HG02610 (cell line): ENCODE results near the gene ELMO1.

Experiments used
- ATAC-seq: cut with Tn5 transposase; IDR thresholded peaks from one replicate; pipeline ENCODE4 v1.9.1; 2021; ENCODE audit warnings: mild to moderate bottlenecking, moderate library complexity; ENCODE audit not compliant: unreplicated experiment

ELMO1 gene

GRCh38 chr7:36870625-36871354 lies 577.9 kb downstream of the ELMO1 start:
- no peak for ATAC-seq

- ATAC-seq = no peak
Observed at GRCh38 chr7:36868727-36869411, 579.8 kb downstream of the ELMO1 start.

- ATAC-seq = no peak
Observed at GRCh38 chr7:36865019-36865418, 583.6 kb downstream of the ELMO1 start.

DNA sequence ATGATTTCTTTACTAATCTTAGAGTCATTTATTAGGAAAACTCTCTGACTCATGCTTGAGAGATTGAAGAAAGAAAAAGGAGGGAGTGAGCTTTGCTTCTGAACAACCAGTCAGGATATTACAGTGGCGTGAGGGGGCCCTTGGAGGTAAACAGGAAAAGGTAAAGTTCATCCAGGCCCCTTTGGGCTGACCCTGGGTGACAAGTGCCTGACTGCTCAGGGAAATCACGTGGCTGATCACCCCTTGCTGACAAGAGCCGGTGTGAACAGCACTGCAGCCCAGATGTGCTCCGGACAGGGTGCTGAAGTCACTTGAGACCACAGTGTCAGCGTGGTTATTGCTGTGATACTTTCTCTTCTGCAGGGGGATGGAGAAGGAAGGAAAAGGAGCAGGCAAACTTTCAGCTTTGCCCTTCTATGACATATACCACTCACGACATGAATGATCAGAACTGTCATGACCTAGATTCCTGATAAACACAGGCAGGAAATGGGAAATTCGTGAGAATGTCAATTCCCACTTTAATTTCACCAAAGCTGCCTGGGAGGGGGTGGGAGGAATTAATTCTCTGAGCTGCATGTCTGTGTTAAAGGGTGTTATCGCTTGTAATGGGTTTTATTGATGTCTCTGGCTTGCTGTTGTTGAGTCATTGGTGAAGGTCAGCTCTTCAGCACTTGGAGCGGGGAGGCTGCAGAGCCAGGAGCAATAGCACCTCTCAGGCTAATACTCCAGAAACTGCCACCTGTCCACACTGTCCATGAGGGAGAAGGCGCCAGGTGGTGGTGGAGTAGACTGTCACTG lies 584.6 kb downstream of the ELMO1 start:
- ATAC-seq = no peak

GRCh38 chr7:36862771-36863261 lies 585.8 kb downstream of the ELMO1 start:
- no peak for ATAC-seq

GRCh38 chr7:36861656-36862055 lies 587.0 kb downstream of the ELMO1 start:
- ATAC-seq = no peak

GRCh38 chr7:36860681-36861080 lies 588.0 kb downstream of the ELMO1 start:
- no peak for ATAC-seq

- no peak for ATAC-seq
Observed at GRCh38 chr7:36855330-36855729, 593.3 kb downstream of the ELMO1 start.

- ATAC-seq = no peak
Observed at GRCh38 chr7:36854652-36855051, 594.0 kb downstream of the ELMO1 start.

DNA sequence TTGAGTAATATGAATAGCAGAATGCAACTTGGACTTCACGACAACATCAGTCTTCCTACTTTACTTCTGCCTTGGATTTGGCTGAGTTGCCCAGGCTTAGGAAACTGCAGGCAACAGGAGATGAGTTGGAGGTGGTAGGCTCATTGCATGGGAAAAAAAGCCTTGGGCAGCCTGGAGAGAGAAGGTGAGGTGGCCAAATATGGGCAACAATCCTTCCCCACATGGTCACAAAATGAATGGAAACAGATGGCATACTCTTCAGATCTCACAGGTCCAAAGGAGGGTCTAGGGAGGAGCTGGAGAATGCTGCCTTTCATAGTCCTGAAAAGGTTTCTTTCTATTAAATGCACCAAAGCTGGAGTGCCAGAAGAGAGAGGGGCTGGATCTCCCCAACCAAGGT lies 595.7 kb downstream of the ELMO1 start:
- ATAC-seq = no peak

GRCh38 chr7:36852017-36852416 lies 596.6 kb downstream of the ELMO1 start:
- ATAC-seq = no peak

DNA sequence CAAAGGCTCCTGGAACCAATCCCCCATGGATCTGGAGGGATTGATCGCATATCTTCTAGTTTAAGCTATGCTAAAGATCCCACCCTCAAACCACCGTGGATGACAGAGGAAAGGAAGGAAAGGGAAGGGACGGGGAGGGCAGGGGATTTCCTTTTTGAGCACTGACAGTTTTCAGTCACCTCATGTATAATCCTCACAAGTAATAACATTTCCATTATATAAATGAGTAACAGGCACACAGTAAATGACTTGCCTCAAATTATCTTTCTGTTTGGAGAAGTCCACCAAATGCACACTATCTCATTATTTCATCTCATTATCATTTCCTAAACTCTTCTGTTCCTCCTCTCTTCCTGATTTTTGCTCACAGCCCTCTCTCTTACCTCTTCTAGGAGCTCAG lies 597.3 kb downstream of the ELMO1 start:
- no peak for ATAC-seq

DNA sequence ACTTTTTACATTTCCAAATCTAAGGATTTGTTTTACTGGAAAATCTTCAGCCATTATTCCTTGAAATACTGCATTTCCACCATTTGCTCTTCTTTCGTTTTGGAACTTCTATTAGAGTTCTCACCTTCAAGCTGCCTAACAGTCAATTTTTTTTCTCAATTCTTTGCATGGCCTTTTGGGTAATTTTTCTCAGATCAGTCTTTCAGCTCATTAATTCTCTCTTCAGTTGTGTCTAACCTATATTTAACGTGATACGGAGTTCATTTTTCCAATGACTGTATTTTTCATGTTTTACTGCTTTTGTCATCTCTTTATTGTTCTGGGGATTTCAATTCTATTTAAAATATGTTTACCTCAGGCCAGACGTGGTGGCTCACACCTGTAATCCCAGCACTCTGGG lies 600.7 kb downstream of the ELMO1 start:
- ATAC-seq = no peak

DNA sequence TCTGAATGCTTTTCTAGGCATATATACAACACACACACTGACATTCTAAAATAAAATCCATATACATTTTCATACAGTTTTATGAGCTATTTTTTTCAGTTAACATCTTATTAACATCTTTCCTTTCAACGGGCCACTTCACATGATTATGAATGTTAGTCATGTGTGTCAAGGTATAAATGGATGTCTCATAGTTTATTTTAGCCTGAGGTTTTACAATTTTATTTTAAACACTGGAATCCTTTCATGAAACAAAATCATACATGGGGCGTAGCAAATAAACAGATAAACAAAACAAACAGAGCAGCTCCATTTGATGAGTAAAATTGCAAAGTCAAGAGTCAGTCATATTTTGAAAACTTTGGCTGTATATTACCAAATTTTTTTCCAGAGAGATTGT lies 604.3 kb downstream of the ELMO1 start:
- no peak for ATAC-seq

DNA sequence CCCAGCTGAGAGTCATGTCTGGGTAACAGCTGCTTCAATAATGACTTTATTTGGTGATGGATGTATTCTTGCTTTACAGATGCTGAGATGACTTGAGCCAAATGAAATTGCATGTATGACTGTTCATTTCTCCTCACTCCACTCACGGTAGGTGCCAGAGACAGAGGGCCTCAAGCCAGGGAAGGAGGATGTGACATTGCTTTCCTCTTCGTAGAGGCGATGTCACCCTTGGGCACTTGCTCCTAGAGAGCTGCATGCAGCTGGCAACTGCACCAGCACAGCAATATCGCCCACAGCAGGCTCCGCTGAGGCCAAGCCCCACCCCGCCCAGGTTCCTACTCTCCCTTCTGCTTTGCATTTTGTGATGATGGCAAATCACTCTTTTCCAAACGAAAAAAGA lies 607.8 kb downstream of the ELMO1 start:
- ATAC-seq = no peak

- ATAC-seq = no peak
Observed at GRCh38 chr7:36838616-36839225, 609.9 kb downstream of the ELMO1 start.

DNA sequence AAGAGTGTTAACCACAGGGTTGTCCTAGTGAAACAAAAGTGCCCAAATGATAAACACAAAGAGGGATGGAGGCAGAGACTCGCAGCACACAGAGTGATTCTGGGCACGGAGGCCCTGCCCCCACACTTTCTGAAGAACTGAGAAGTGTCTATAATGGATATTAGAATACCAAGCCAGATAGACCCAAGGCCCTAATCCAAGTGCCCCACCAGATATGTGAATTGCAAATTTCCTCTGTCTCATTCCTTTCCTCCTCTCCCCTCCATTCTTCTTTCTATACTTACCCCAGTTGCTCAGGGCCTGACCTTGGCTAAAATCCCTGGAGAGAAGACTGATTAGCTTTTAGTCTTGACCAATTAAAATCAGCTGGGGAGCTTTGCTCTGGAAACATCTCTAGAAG lies 617.6 kb downstream of the ELMO1 start:
- no peak for ATAC-seq

DNA sequence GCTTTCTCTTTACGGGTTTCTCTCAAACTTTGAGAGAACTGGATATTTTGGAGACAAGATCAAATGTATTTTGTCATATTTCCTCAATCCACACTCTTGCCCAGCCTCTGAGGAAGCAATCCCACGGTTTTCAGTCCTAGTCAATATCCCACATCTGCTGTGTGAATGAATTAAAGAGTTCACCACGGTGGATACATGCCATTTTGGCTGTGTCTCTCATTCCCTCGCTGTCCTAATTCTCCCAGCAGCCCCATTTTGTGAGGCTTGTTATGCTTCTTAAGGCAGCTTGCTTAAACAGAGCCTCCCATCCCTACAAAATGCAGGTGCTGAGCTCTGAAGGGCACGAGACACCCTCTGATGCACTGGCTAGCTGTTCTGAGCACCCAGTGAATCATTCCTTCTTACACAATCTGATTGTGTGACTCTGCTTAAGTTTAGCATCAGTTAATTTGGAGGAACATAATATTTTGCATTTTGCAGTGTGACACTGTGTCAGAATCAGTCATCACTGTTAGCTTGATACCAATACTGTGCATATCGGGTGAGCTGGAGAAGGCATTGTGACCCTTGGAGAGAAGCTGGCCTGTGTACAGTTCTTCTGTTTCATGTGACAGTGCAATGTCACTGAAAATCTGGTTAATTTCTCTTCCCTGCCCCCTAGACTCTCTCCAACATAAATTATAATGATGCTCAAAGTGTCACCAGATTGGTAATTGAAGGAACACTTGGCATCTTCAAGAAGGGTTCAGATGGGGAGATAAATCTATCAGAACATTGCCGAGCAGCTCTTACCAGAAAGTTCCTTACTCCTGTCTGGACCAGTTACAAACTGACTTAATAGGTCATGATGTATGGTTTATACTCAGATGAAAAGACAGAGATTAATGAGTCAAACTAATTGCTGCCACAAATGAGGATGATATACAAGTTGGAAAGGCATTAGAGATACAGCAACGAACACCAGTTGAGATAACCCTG lies 620.6 kb downstream of the ELMO1 start:
- ATAC-seq = no peak

DNA sequence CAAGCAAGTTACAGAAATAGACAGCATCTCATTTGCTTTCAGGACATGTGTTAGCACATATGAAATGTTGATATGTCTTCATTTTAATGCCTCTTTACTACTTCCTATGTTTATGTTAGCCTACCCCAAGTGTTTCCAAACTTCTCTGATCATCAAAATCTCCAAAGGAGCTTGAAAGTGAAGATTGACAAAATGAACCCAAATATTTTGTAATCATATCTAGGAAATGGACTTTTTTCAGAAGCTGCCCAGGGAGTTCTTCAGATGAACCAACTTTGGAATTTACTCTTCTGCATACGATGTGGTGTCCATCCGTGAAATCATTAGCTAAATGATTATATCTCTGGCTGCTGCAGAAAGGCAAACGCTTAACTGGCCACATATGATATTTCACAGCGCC lies 623.2 kb downstream of the ELMO1 start:
- no peak for ATAC-seq

- ATAC-seq = no peak
Observed at GRCh38 chr7:36823353-36823752, 625.3 kb downstream of the ELMO1 start.
